Prostate gland (tissue), 2 donors: ENCODE measurements around the gene PEX19.

Experiments used
- POLR2A ChIP-seq: fragments of 450-650 bp; IDR thresholded peaks from one replicate; pipeline ENCODE4 v1.6.1; 2016; ENCODE audit warnings: antibody characterized with exemption, mild to moderate bottlenecking
- TF ChIP-seq, protein P1 (sequence below), 4 experiments: fragments of 200-600 bp in 2 of 4; fragments of 450-650 bp in 2 of 4; sonication (generic) in 2 of 4; IDR thresholded peaks; 1 replicate in 3 of 4; 2 replicates in 1 of 4; pipeline ENCODE4 v1.5.1; 2016 to 2019; ENCODE audit warnings: antibody characterized with exemption in 4 of 4, mild to moderate bottlenecking in 2 of 4, moderate library complexity in 2 of 4

DNA sequence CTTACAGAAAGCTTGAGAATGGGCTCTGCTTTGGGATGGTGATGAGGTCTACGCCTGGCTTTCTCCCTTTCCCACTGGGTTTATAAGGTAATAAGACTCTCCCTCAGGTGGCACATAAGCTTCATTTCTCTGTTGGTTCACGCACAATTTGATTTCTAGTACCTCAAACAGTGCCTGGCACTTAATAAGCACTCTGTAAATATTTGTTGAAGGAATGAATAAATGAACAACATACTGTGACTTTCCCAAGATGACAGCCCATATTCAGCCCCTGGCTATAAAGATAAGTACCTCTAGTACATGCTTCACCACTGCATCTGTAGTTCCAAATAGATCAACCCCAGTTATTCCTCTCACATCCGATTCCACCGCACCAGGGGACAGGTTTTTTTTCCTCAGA lies 40.3 kb upstream of the PEX19 start:
- TF ChIP-seq, protein P1, sequence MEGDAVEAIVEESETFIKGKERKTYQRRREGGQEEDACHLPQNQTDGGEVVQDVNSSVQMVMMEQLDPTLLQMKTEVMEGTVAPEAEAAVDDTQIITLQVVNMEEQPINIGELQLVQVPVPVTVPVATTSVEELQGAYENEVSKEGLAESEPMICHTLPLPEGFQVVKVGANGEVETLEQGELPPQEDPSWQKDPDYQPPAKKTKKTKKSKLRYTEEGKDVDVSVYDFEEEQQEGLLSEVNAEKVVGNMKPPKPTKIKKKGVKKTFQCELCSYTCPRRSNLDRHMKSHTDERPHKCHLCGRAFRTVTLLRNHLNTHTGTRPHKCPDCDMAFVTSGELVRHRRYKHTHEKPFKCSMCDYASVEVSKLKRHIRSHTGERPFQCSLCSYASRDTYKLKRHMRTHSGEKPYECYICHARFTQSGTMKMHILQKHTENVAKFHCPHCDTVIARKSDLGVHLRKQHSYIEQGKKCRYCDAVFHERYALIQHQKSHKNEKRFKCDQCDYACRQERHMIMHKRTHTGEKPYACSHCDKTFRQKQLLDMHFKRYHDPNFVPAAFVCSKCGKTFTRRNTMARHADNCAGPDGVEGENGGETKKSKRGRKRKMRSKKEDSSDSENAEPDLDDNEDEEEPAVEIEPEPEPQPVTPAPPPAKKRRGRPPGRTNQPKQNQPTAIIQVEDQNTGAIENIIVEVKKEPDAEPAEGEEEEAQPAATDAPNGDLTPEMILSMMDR (IDR thresholded peaks at IDR 0.05) = no peak
- no peak for TF ChIP-seq POLR2A
